ENCODE results near the gene ASB13. TPM values are rescaled to one million over a fixed set of nuclear protein-coding genes. Genes with fewer than 3 reads are reported as not detected.

The ASB13 gene
- total RNA-seq, 1 experiment from 2014 or later = 25.9 TPM

DNA sequence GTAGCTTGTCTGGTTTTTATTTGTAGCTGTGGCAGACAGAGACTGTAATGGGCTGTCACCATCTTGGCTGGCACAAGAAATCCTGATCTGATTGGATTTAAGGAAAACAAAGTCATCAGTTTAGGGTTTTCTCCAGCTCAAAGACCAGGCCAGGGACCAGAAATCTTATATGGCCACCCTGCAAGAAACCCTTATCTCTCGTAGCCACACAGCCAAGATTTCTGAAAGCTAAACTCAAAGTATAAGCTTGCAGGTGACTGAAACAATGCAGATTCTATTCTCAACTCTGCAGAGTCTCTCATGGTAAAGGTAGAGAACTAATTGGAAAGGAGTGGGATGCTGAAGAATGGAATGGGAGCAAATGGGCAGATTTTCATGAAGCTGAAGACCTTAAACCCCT, 3.2 kb upstream of the ASB13 start:
- no TSS peak for BruUV-seq (replicated peaks)
- ChIA-PET CTCF (no interaction called here), RAD21 (ENCODE audit: low non-redundant PET in 1 of 2, low total read pairs in 2 of 2, uncharacterized antibody in 2 of 2, unreplicated experiment in 2 of 2) (no interaction called here), POLR2A (interaction anchor here (0.9 kb wide), 1 partner anchor 8 kb away, joined by 3 read pairs; no protein-coding TSS in a partner anchor)
- no peaks in the 10 kb centered on the region for H3K27me3 ChIP-seq (ENCODE audit: insufficient read depth, low read length)
- DNase-seq (ENCODE audit: low read depth, low spot score) = no peak
- no peaks in the 10 kb centered on the region for H3K9me2 ChIP-seq (ENCODE audit: insufficient read depth)
- peaks cover 8% of the 10 kb centered on the region; the same call in 1 of the 2 replicates for H3K79me2 ChIP-seq (ENCODE audit: insufficient read depth, low read length)
- no peak overlapping the region for H3K27ac ChIP-seq (ENCODE audit: low read depth, low read length)
- peaks cover 9 to 22% of the 10 kb centered on the region in 2 experiments; a peak in 3 of 4 replicates for H3K4me1 ChIP-seq (ENCODE audit: control insufficient read depth in 1 of 2, insufficient read depth in 2 of 2, low read length in 2 of 2)
- H2AFZ ChIP-seq (ENCODE audit: low read depth, low read length, poor library complexity, severe bottlenecking) = no peak overlapping the region
- H3K36me3 ChIP-seq (ENCODE audit: control insufficient read depth in 1 of 2, insufficient read depth in 2 of 2, low read length in 2 of 2) = no peaks in the 10 kb centered on the region
- no peak overlapping the region for H3K4me3 ChIP-seq (replicated peaks in 1 of 2; ENCODE audit: low read depth in 1 of 2, low read length in 2 of 2)
- H4K20me1 ChIP-seq (ENCODE audit: insufficient read depth) = no peaks in the 10 kb centered on the region
- intact Hi-C loops (cut with micrococcal nuclease) = no loop called here
- no peak overlapping the region for H3K9ac ChIP-seq (ENCODE audit: low read length)
- TF ChIP-seq ATF3 (IDR thresholded peaks at IDR 0.05) (no peak), JUND (IDR thresholded peaks at IDR 0.05) (no peak), SP1 (IDR thresholded peaks at IDR 0.05; ENCODE audit: low read depth) (no peak), CEBPB (IDR thresholded peaks at IDR 0.05; ENCODE audit: low read depth) (no peak), POLR2A (IDR thresholded peaks at IDR 0.05; ENCODE audit: borderline replicate concordance, extremely low read depth, insufficient read depth, insufficient read length) (no peak), ZNF274 (IDR thresholded peaks at IDR 0.05; ENCODE audit: low read depth, low read length) (no peak), TCF7L2 (IDR thresholded peaks at IDR 0.05; ENCODE audit: borderline replicate concordance, extremely low read depth, insufficient read depth, insufficient read length) (no peak), CBX3 (IDR thresholded peaks at IDR 0.05; ENCODE audit: low read depth) (no peak), MAX (IDR thresholded peaks at IDR 0.05) (no peak), EZH2phosphoT487 (IDR thresholded peaks at IDR 0.05; ENCODE audit: borderline replicate concordance) (no peak), RAD21 (IDR thresholded peaks at IDR 0.05; ENCODE audit: low read depth) (no peak), YY1 (IDR thresholded peaks at IDR 0.05; ENCODE audit: extremely low read depth, insufficient replicate concordance, low read depth, low read length) (no peak), EGR1 (IDR thresholded peaks at IDR 0.05; ENCODE audit: low read depth) (no peak), ZFX (IDR thresholded peaks at IDR 0.05) (no peak), POLR2AphosphoS5 (IDR thresholded peaks at IDR 0.05; ENCODE audit: low read depth, low read length) (no peak), EZH2 (IDR thresholded peaks at IDR 0.05) (no peak)
- TF ChIP-seq, protein P1, sequence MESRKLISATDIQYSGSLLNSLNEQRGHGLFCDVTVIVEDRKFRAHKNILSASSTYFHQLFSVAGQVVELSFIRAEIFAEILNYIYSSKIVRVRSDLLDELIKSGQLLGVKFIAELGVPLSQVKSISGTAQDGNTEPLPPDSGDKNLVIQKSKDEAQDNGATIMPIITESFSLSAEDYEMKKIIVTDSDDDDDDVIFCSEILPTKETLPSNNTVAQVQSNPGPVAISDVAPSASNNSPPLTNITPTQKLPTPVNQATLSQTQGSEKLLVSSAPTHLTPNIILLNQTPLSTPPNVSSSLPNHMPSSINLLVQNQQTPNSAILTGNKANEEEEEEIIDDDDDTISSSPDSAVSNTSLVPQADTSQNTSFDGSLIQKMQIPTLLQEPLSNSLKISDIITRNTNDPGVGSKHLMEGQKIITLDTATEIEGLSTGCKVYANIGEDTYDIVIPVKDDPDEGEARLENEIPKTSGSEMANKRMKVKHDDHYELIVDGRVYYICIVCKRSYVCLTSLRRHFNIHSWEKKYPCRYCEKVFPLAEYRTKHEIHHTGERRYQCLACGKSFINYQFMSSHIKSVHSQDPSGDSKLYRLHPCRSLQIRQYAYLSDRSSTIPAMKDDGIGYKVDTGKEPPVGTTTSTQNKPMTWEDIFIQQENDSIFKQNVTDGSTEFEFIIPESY (IDR thresholded peaks at IDR 0.05; ENCODE audit: extremely low read depth, insufficient replicate concordance, low read length) = no peak
- TF ChIP-seq, protein P2, sequence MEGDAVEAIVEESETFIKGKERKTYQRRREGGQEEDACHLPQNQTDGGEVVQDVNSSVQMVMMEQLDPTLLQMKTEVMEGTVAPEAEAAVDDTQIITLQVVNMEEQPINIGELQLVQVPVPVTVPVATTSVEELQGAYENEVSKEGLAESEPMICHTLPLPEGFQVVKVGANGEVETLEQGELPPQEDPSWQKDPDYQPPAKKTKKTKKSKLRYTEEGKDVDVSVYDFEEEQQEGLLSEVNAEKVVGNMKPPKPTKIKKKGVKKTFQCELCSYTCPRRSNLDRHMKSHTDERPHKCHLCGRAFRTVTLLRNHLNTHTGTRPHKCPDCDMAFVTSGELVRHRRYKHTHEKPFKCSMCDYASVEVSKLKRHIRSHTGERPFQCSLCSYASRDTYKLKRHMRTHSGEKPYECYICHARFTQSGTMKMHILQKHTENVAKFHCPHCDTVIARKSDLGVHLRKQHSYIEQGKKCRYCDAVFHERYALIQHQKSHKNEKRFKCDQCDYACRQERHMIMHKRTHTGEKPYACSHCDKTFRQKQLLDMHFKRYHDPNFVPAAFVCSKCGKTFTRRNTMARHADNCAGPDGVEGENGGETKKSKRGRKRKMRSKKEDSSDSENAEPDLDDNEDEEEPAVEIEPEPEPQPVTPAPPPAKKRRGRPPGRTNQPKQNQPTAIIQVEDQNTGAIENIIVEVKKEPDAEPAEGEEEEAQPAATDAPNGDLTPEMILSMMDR (IDR thresholded peaks at IDR 0.05 in 2 of 3, conservative IDR thresholded peaks at IDR 0.05 in 1 of 3; ENCODE audit: borderline replicate concordance in 1 of 3, insufficient read depth in 1 of 3, low read depth in 2 of 3, low read length in 2 of 3) = no peak
- H3K9me3 ChIP-seq (ENCODE audit: control insufficient read depth in 1 of 2, insufficient read depth in 1 of 2, low read depth in 1 of 2, low read length in 2 of 2) = peaks cover 3 to 7% of the 10 kb centered on the region in 2 experiments; a peak in 2 of 4 replicates
- no peak overlapping the region for H3K4me2 ChIP-seq (ENCODE audit: low read length)
- ATAC-seq = no peak

Measured in HCT116 (cell line).